Ishikawa (cell line): ENCODE measurements around the gene GSTT2.

Experiments
- CEBPB ChIP-seq: IDR thresholded peaks from 2 replicates; pipeline ENCODE4 v1.6.1; 2012
- CREB1 ChIP-seq: IDR thresholded peaks from 2 replicates; pipeline ENCODE4 v1.6.1; 2012; ENCODE audit warnings: low read depth
- EP300 ChIP-seq: IDR thresholded peaks from 2 replicates; pipeline ENCODE4 v1.6.1; 2012; ENCODE audit warnings: borderline replicate concordance
- FOXM1 ChIP-seq: IDR thresholded peaks from 2 replicates; pipeline ENCODE4 v1.6.1; 2012; ENCODE audit warnings: low read depth, borderline replicate concordance
- MAX ChIP-seq: IDR thresholded peaks from 2 replicates; pipeline ENCODE4 v1.6.1; 2012
- RAD21 ChIP-seq: IDR thresholded peaks from 2 replicates; pipeline ENCODE4 v1.6.1; 2012; ENCODE audit warnings: low read depth
- TAF1 ChIP-seq: IDR thresholded peaks from 2 replicates; pipeline ENCODE4 v1.6.1; 2012; ENCODE audit warnings: low read depth, mild to moderate bottlenecking
- TCF12 ChIP-seq: IDR thresholded peaks from 2 replicates; pipeline ENCODE4 v1.6.1; 2012; ENCODE audit warnings: low read depth
- TEAD4 ChIP-seq: IDR thresholded peaks from 2 replicates; pipeline ENCODE4 v1.6.1; 2012
- YY1 ChIP-seq: IDR thresholded peaks from 2 replicates; pipeline ENCODE4 v1.6.1; 2012; ENCODE audit warnings: low read depth
- ZBTB7A ChIP-seq: IDR thresholded peaks from 2 replicates; pipeline ENCODE4 v1.6.1; 2012; ENCODE audit warnings: low read depth
- TF ChIP-seq, protein P1 (sequence below): IDR thresholded peaks from 2 replicates; pipeline ENCODE4 v1.6.1; 2012; ENCODE audit warnings: low read depth, mild to moderate bottlenecking
- TF ChIP-seq, protein P2 (sequence below): IDR thresholded peaks from 2 replicates; pipeline ENCODE4 v1.6.1; 2012

GRCh38 chr22:24027991-24028390, 48.1 kb downstream of the GSTT2 start:
- TF ChIP-seq EP300 (no peak), CEBPB (no peak), FOXM1 (no peak), CREB1 (no peak), MAX (no peak), TEAD4 (no peak), TAF1 (no peak), YY1 (no peak), TCF12 (no peak), RAD21 (no peak), ZBTB7A (no peak)
- TF ChIP-seq, protein P1, sequence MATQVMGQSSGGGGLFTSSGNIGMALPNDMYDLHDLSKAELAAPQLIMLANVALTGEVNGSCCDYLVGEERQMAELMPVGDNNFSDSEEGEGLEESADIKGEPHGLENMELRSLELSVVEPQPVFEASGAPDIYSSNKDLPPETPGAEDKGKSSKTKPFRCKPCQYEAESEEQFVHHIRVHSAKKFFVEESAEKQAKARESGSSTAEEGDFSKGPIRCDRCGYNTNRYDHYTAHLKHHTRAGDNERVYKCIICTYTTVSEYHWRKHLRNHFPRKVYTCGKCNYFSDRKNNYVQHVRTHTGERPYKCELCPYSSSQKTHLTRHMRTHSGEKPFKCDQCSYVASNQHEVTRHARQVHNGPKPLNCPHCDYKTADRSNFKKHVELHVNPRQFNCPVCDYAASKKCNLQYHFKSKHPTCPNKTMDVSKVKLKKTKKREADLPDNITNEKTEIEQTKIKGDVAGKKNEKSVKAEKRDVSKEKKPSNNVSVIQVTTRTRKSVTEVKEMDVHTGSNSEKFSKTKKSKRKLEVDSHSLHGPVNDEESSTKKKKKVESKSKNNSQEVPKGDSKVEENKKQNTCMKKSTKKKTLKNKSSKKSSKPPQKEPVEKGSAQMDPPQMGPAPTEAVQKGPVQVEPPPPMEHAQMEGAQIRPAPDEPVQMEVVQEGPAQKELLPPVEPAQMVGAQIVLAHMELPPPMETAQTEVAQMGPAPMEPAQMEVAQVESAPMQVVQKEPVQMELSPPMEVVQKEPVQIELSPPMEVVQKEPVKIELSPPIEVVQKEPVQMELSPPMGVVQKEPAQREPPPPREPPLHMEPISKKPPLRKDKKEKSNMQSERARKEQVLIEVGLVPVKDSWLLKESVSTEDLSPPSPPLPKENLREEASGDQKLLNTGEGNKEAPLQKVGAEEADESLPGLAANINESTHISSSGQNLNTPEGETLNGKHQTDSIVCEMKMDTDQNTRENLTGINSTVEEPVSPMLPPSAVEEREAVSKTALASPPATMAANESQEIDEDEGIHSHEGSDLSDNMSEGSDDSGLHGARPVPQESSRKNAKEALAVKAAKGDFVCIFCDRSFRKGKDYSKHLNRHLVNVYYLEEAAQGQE = no peak
- TF ChIP-seq, protein P2, sequence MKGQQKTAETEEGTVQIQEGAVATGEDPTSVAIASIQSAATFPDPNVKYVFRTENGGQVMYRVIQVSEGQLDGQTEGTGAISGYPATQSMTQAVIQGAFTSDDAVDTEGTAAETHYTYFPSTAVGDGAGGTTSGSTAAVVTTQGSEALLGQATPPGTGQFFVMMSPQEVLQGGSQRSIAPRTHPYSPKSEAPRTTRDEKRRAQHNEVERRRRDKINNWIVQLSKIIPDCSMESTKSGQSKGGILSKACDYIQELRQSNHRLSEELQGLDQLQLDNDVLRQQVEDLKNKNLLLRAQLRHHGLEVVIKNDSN = no peak
